Left renal cortex interstitium (tissue), 4 donors: ENCODE data around the gene TBX15. TPM values are rescaled to one million over a fixed set of nuclear protein-coding genes. Genes with fewer than 3 reads are reported as not detected.
"Not testable (repeated sequence)": the region's sequence is repeated elsewhere in the genome, so short reads cannot be mapped to it uniquely, and the experiment has no call there.

ENCODE experiments used
- DNase-seq, 4 donors: peaks; one replicate each; pipeline ENCODE4 v3.0.0-alpha.2; 2013; ENCODE audit warnings: low read depth in 4 of 4, low spot score in 2 of 4, missing footprints in 1 of 4
- polyA plus RNA-seq, 4 donors: library from polyadenylated mRNA; unstranded; fragments of 120-200 nt; gene quantifications; one replicate each; pipeline ENCODE4 v1.2.1, GENCODE V29; 2013; ENCODE audit not compliant: insufficient read length in 4 of 4

Gene TBX15
- polyA plus RNA-seq, 4 donors = 0.26 to 0.34 (median 0.30) TPM

DNA sequence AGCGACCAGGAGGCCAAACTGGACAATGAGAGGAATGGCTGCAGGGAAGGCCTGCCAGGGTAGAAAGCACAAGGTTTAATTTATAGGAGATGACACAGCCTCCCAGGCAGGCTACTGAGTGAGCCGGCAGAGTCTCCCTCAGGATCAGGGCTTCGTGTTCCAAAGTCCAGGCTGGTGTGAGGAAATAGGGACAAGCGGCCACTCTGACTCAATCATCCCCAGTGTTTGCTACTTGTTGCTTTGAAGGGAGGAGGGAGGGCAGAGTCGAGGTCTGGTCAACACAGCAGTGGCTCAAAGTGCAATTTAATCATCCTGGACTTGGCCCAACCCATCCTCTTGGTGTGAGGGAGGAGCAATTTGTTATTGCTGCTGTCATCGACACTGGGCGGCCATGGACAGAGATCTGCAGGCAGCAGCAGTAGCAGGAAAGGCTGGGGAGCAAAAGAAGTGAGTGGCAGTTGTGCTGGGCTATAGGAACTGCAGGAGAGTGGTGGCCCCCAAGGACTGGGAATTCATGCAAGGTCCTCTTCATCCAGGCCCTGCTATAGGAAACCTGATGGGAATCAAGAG is 27.5 kb downstream of the TBX15 start:
- DNase-seq = no peak

GRCh38 chr1:118960026-118960561 is 28.0 kb downstream of the TBX15 start:
- no peak for DNase-seq

GRCh38 chr1:118958937-118959631 is 29.1 kb downstream of the TBX15 start:
- DNase-seq = no peak

DNA sequence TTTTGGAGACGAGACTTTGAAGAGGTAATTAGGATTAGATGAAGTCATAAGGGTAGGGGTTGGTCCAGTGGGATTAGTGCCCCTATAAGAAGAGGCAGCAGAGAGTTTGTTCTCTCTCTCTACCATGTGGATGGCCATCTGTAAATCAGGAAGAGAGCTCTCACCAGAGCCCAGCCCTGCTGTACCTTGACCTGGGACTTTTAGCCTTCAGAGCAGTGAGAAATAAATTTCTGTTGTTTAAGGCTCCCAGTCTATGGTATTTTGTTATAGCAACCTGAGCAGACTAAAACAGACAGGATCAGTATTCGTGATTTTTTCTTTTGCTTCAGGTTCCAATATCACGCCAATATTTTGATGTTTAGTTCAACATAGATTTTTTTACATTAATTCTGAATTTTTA is 30.0 kb downstream of the TBX15 start:
- DNase-seq = no peak

- DNase-seq = not testable (repeated sequence)
Observed at GRCh38 chr1:118957579-118957978, 30.6 kb downstream of the TBX15 start.

- no peak for DNase-seq
Observed at GRCh38 chr1:118954301-118954905, 33.7 kb downstream of the TBX15 start.

DNA sequence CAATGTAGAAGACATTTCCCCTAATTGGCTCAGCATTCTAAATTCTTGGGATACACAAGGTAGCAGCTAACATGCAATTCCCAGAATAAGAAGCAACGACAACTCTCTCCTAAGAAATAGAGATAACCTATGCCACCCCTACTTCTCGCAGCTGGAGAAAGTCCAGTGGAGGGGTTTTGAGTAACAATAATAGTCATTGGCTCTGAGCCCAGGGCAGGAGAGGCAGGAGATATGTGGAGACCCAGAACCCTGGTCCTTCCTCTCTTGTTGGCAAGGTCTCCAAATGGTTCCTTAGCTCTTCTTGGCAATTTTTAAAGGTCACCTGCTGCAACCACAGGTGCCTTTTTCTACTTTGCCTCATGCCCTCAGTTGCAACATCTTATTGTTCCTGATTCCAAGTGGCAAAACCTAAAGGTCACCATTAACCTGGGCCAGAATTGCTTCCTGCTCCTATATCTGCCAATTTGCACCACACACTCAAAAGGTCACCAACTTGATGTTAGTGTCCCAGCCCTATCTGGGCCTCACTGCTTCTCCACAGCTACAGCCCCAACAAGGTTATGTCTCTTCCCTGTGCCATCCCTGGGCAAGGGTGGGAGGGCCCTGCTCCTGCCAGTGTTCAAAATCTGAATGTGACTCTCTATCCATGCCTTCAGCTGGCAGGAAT is 36.7 kb downstream of the TBX15 start:
- no peak for DNase-seq

GRCh38 chr1:118949315-118949714 is 38.8 kb downstream of the TBX15 start:
- no peak for DNase-seq

- DNase-seq = no peak
Observed at GRCh38 chr1:118948846-118949245, 39.3 kb downstream of the TBX15 start.

DNA sequence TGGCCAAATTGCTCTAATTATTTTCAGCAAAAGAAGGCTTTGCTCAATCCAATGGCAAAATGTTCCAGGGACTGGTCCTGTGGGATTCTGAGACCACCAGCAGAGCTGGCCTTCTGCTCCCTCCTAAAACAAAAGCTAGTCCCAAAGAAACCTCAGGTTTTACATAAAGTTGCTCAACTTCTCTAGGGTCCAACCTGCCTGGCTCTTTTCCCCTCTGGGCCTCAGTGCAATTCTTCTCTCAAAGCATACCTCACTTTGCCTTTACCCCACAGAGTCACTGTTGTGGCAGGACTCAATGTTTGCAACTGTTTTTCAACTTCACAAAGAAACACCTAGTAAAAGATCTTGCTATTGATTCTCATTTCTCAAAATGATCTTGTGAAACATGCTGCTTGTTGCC is 39.8 kb downstream of the TBX15 start:
- DNase-seq = no peak

DNA sequence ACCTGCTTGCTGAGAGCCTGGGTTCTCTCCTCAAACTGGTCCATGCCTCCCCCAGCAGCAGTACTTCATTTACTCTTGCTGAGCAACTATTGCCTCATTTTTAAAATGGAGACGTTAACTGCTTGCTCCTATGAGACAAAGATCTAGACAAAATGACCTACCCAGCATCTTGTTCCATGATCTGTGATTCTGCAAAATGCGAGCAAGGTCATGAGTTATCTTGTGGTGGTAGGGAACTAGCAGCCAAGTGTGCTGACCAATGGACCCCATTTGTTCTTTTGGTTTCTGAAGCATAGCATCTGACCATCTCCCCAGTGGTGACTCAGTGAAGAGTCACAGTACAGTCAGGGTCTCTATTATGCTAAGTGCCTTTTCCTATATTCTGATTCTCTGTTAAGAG is 40.4 kb downstream of the TBX15 start:
- DNase-seq = no peak

DNA sequence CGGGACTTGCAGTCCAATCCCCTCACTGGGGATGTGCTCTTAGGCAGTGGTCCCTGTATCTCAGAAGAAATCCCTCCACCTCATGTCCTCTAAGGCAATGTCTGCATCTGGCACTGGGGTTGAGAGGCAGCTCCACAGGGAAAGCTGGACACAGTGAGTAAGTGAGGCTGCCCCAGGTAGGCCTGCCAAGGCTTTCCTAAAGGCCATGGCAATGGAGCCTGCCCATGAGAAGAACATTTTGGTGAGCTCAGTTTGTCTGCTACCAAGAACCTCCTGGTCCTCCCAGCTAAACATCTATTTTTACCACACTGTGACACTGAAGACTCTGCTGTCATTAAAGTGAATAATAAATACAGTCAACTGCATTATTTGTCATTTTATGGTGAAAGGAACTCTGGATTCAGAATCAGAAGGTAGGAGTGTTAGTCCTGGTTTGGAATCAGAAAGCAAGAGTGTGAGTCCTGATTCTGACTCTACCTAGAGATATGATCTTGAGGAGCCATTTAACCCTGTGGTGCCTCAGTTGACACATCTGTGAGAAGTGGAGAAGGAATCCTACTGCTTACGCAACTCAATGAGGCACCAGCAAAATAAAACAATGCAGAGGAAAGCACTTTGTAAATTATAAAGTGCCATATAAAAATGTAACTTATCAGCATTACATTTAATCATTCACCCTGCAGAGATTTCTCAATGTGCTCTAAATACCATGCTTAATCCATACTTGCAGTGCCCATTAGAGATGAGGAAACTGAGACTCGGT is 41.0 kb downstream of the TBX15 start:
- DNase-seq = no peak

DNA sequence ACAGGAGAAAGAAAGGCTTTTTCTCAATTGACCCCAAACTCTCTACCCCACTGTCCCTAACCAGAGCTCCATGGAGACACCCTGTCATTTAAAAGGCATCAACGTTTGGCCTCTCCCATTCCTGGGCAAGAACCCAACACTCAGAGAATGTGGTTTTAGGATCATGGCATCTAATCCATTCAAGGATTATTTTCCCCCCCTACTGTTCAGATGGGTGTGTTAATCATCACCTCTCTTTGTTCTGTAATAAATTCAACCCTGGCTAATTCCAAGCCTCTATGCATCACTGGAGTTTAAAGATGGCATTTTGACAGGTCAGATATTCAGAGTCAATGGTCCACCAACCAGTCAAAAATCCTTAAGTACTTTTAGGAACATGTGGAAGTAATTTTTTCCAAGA is 42.7 kb downstream of the TBX15 start:
- no peak for DNase-seq

DNA sequence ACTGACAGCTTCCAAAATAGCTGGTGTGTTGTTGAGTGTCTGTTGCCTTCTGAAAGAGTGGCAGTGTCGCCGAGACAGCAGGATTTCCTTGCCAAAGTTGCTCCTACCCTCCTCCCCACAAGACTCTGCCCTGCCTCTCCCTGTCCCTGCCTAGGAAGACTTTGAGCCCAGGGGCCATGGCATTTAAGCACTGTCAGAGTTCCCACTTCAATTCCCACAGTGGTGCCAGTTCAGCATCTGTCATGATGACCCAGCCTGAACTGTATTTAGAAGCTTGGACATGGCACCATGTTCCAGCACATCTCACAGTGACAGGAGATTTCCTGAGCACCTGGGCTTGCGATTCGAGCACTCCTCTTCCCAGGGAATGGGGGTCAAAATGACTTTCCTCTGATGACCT is 43.6 kb downstream of the TBX15 start:
- no peak for DNase-seq

DNA sequence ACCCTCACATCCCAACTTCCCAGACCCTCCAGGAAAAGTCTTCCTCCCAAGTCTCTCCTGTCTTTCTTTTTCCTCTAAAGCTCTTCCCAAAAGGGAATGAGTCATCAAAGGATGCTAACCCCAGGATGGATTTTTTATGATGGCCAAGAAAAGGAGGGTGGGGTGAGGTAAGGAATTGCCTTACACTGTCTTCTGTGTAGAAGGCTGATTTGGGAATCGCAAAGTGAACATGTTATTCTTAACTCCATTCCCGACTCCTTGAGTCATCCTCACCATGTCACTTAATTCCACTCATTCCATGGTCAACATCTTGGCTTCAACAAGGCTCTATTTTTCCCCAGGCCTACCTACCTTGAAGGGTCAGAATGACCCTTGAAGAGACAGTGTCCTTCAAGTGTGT is 44.0 kb downstream of the TBX15 start:
- no peak for DNase-seq

- no peak for DNase-seq
Observed at GRCh38 chr1:118940957-118941356, 47.2 kb downstream of the TBX15 start.

DNA sequence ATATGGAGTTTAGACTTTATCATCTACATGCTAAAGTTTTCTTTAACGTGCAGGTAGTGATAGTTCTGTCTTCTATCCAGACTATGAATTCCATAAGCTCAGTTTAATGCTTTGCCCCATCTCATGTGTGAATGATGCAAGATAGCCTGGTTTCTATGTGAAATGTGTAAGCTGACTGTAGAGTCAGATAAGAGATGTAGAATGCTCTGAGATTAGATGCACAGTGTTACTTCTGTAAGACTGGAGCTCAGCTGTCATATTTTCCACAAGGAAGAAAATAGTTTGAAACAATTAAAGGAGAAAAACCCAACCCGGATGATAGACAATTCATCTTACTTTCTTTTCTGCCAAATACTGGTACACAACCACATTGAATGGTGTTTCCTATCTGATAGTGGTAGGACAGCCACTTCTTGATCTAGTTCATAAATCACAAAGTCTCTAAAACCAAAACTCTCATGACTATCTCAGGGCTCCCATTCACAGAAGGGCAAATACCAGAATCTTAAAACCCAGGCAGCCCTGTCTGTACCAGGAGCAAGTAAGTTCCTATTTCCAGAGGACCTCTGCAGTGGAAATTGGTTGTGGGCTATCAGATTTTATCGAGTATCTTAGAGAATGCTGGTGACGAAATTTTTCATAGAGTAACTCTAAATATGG is 50.6 kb downstream of the TBX15 start:
- no peak for DNase-seq

- no peak for DNase-seq
Observed at GRCh38 chr1:118934706-118935105, 53.4 kb downstream of the TBX15 start.

GRCh38 chr1:118933051-118933781 is 54.9 kb downstream of the TBX15 start:
- DNase-seq = no peak

- no peak for DNase-seq
Observed at GRCh38 chr1:118931876-118932275, 56.3 kb downstream of the TBX15 start.
